K562 (cell line): Measurements from ENCODE around the gene LCNL1. TPM values are rescaled to one million over a fixed set of nuclear protein-coding genes. Genes with fewer than 3 reads are reported as not detected.

Experiments
- ATF2 ChIP-seq: sonication (generic); formaldehyde crosslinking; IDR thresholded peaks from 2 replicates; pipeline ENCODE4 v1.8.1; 2022; ENCODE audit warnings: missing genetic modification reagents
- CBX2 ChIP-seq: fragments of 200-600 bp; sonication (generic); IDR thresholded peaks from one replicate; pipeline ENCODE4 v1.6.1; 2012; ENCODE audit warnings: mild to moderate bottlenecking, low read length, inconsistent platforms; ENCODE audit not compliant: insufficient read depth, poor library complexity, severe bottlenecking
- E2F3 ChIP-seq: fragments of 250-450 bp; sonication (Bioruptor Pico); IDR thresholded peaks from 2 replicates; pipeline ENCODE4 v1.4.0; 2020; ENCODE audit warnings: mild to moderate bottlenecking
- ELF2 ChIP-seq: fragments of 250-450 bp; sonication (Bioruptor Pico); IDR thresholded peaks from 2 replicates; pipeline ENCODE4 v1.5.0; 2021; ENCODE audit warnings: mild to moderate bottlenecking
- ETV5 ChIP-seq: sonication (generic); formaldehyde crosslinking; IDR thresholded peaks from 2 replicates; pipeline ENCODE4 v1.4.0; 2020; ENCODE audit warnings: low read depth, mild to moderate bottlenecking, missing genetic modification reagents
- FOXP4 ChIP-seq: sonication (generic); formaldehyde crosslinking; IDR thresholded peaks from 2 replicates; pipeline ENCODE4 v1.8.0; 2022; ENCODE audit warnings: mild to moderate bottlenecking, missing genetic modification reagents, borderline replicate concordance
- HBP1 ChIP-seq: fragments of 450-650 bp; formaldehyde crosslinking; IDR thresholded peaks from 2 replicates; pipeline ENCODE4 v1.4.0; 2022; ENCODE audit warnings: missing genetic modification characterization
- HINFP ChIP-seq: fragments of 450-650 bp; conservative IDR thresholded peaks from 2 replicates; pipeline ENCODE4 v1.6.1; 2016; ENCODE audit warnings: missing genetic modification characterization, low read depth, mild to moderate bottlenecking, control low read depth, missing compliant biosample characterization
- IRF1 ChIP-seq: sonication (generic); formaldehyde crosslinking; IDR thresholded peaks from 2 replicates; pipeline ENCODE4 v1.8.0; 2022; ENCODE audit warnings: missing genetic modification reagents, mild to moderate bottlenecking, borderline replicate concordance
- JUNB ChIP-seq: fragments of 450-650 bp; formaldehyde crosslinking; conservative IDR thresholded peaks from 2 replicates; pipeline ENCODE4 v1.4.0; 2020; ENCODE audit warnings: mild to moderate bottlenecking
- KAT8 ChIP-seq: fragments of 450-650 bp; IDR thresholded peaks from 2 replicates; pipeline ENCODE4 v1.6.1; 2016; ENCODE audit warnings: low read depth, mild to moderate bottlenecking
- KLF13 ChIP-seq: fragments of 450-650 bp; IDR thresholded peaks from 2 replicates; pipeline ENCODE4 v1.6.1; 2016; ENCODE audit warnings: missing genetic modification characterization, low read depth, mild to moderate bottlenecking, missing compliant biosample characterization, moderate library complexity, borderline replicate concordance
- MCM3 ChIP-seq: fragments of 450-650 bp; IDR thresholded peaks from 2 replicates; pipeline ENCODE4 v1.6.1; 2016
- NR3C1 ChIP-seq: sonication (generic); formaldehyde crosslinking; IDR thresholded peaks from 2 replicates; pipeline ENCODE4 v1.8.1; 2022; ENCODE audit warnings: missing genetic modification reagents
- NRF1 ChIP-seq, 2 experiments: fragments of 450-650 bp; IDR thresholded peaks in 1 of 2; conservative IDR thresholded peaks in 1 of 2; 2 replicates each; pipeline ENCODE4 v1.6.1; 2014; ENCODE audit warnings: mild to moderate bottlenecking in 2 of 2
- PHB ChIP-seq: fragments of 250-450 bp; sonication (Bioruptor Pico); IDR thresholded peaks from 2 replicates; pipeline ENCODE4 v1.5.0; 2021
- TAL1 ChIP-seq: fragments of 450-650 bp; IDR thresholded peaks from 2 replicates; pipeline ENCODE4 v1.6.1; 2016; ENCODE audit warnings: mild to moderate bottlenecking
- TGIF2 ChIP-seq: sonication (generic); formaldehyde crosslinking; IDR thresholded peaks from 2 replicates; pipeline ENCODE4 v1.8.1; 2022; ENCODE audit warnings: mild to moderate bottlenecking, missing genetic modification reagents, moderate library complexity
- ZFP36 ChIP-seq: fragments of 150-350 bp; IDR thresholded peaks from 2 replicates; pipeline ENCODE4 v1.6.1; 2018; ENCODE audit warnings: low read length, low read depth; ENCODE audit not compliant: partially characterized antibody
- ZNF174 ChIP-seq: fragments of 250-450 bp; sonication (Bioruptor Pico); IDR thresholded peaks from 2 replicates; pipeline ENCODE4 v1.4.0; 2020; ENCODE audit warnings: mild to moderate bottlenecking
- polyA plus RNA-seq, 8 experiments: library from polyadenylated mRNA; depleted of rRNA in 4 of 8; stranded (reverse) in 5 of 8; unstranded in 3 of 8; fragments of >200 nt; fragmentation: Nextera tagmentation in 2 of 8; fragmentation: Illumina TruSeq in 1 of 8; extraction: Ambion mirVana in 2 of 8; extraction: Trizol in 1 of 8; gene quantifications; 2 replicates each; pipeline versions ENCODE4 v1.2.1 to v1.2.3, GENCODE V29; 2011 to 2014; ENCODE audit warnings: inconsistent platforms in 1 of 8, missing spikeins in 1 of 8
- total RNA-seq, 7 experiments: library from RNA; depleted of rRNA in 6 of 7; stranded (reverse); fragments of >200 nt in 6 of 7; fragmentation: Illumina TruSeq in 2 of 7; extraction: Trizol in 2 of 7; gene quantifications; 2 replicates each; pipeline versions ENCODE4 v1.2.1 to v1.2.3, GENCODE V29; 2011 to 2021; ENCODE audit warnings: low replicate concordance in 1 of 7

Gene LCNL1
- total and polyA plus RNA-seq, 9 of the 15 experiments (the other 6 are each of a cell fraction or from before 2014, with no cell fraction given): 0.04 to 0.16 (median 0.04) TPM; not detected in 4

DNA sequence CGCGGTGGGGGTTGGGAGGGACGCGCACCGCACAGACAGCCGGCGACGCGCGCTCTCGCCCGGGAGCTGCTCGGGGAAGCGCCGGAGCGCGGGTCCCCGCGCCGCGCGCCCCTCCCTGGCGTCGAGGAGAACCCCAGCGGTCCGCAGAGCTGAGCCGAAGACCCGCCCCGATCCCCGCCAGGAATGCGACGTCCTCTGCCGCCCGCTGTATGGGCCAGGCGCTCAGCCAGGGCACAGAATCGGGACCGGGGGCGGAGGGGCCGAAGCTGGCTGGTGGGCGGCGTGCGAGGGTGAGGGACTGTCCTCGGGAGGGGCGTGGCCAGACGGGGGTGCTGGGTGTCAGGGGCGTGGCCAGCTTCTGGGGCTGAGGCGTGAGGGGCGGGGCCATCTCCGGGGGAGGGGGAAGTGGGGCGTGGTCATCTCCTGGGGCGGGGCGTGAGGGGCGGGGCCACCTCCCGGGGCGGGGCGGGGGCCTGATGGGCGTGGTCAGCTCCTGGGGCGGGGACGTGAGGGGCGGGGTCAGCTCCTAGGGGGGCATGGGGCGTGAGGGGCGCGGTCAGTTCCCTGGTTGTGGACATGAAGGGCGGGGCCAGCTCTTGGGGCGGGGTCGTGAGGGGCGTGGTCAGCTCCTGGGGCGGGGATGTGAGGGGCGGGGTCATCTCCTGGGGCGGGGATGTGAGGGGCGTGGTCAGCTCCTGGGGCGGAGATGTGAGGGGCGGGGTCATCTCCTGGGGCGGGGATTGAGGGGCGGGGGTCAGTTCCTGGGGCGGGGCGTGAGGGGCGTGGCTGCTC lies 4.5 kb upstream of the LCNL1 start (continued):
- TF ChIP-seq HBP1 (CRISPR knock-in tag): no peak
- peak; percentile 15; the same call in 1 of the 2 replicates for TF ChIP-seq KLF13
- no peak for TF ChIP-seq IRF1 (CRISPR knock-in tag)
- no peak for TF ChIP-seq MCM3
- TF ChIP-seq ELF2 (CRISPR knock-in tag): no peak
- no peak for TF ChIP-seq TAL1
- no peak for TF ChIP-seq KAT8
- TF ChIP-seq E2F3 (CRISPR knock-in tag): no peak
- no peak for TF ChIP-seq CBX2
- peak; percentile 74 to 80 for TF ChIP-seq NRF1 (conservative IDR thresholded peaks at IDR 0.05 in 1 of 2, IDR thresholded peaks at IDR 0.05 in 1 of 2)
- no peak for TF ChIP-seq TGIF2 (CRISPR knock-in tag)
- TF ChIP-seq JUNB (CRISPR knock-in tag): no peak
- no peak for TF ChIP-seq ZNF174 (CRISPR knock-in tag)
- TF ChIP-seq NR3C1 (CRISPR knock-in tag): no peak
- TF ChIP-seq PHB: no peak
- no peak for TF ChIP-seq HINFP (tag)
- TF ChIP-seq FOXP4 (CRISPR knock-in tag): no peak
- TF ChIP-seq ZFP36: no peak
- TF ChIP-seq ETV5: no peak
- TF ChIP-seq ATF2: no peak
